ENCODE results near the gene ZNF75A. TPM values are rescaled to one million over a fixed set of nuclear protein-coding genes. Genes with fewer than 3 reads are reported as not detected.

The ZNF75A gene
- polyA plus RNA-seq, 3 donors = 2.3 to 10.2 (median 2.8) TPM

GRCh38 chr16:3363793-3364192 is 58.5 kb downstream of the ZNF75A start:
- Mint-ChIP-seq H3K4me3 (no peak overlapping the region), H3K9me3 (peaks cover 21 to 53% (median 33%) of the 10 kb centered on the region in 7 donors), H3K27ac (no peak overlapping the region), H3K4me1 (peaks cover 12% of the 10 kb centered on the region), H3K27me3 (ENCODE audit: low read depth in 3 of 3) (peaks cover 10 to 19% (median 15%) of the 10 kb centered on the region in 3 donors), H3K36me3 (peaks cover 3 to 5% of the 10 kb centered on the region in 2 donors)
- no peaks in the 10 kb centered on the region for H3K36me3 ChIP-seq (replicated peaks in 1 of 2; ENCODE audit: control insufficient read depth in 1 of 2, insufficient read depth in 2 of 2, low read length in 2 of 2)
- H3K4me1 ChIP-seq (ENCODE audit: control insufficient read depth in 1 of 2, insufficient read depth in 2 of 2, low read length in 2 of 2) = peaks cover 10 to 11% of the 10 kb centered on the region in 2 donors
- peaks cover 0 to 6% of the 10 kb centered on the region in 2 donors for H3K27me3 ChIP-seq (ENCODE audit: control insufficient read depth in 2 of 2, insufficient read depth in 2 of 2, low read length in 2 of 2)
- H3K9me3 ChIP-seq (replicated peaks in 1 of 2; ENCODE audit: control insufficient read depth in 1 of 2, insufficient read depth in 1 of 2, low read length in 2 of 2) = peaks cover 41 to 42% of the 10 kb centered on the region in 2 donors
- WGBS (ENCODE audit: insufficient coverage) = 90% methylated on average over 2 of the region's 7 CpGs
- H3K4me2 ChIP-seq (replicated peaks; ENCODE audit: extremely low read depth, low read length, poor library complexity, severe bottlenecking) = no peak overlapping the region
- H3K9ac ChIP-seq (ENCODE audit: insufficient read depth, low read length, poor library complexity, severe bottlenecking) = no peak overlapping the region
- no peak overlapping the region for H3K27ac ChIP-seq (ENCODE audit: low read depth in 1 of 2, low read length in 2 of 2)
- no peak overlapping the region for H3K4me3 ChIP-seq (replicated peaks in 1 of 3; ENCODE audit: low read depth in 2 of 3, low read length in 3 of 3)
- H4K20me1 ChIP-seq (ENCODE audit: insufficient read depth, low read length) = no peaks in the 10 kb centered on the region
- H3K79me2 ChIP-seq (ENCODE audit: insufficient read depth, low read length) = no peaks in the 10 kb centered on the region
- TF ChIP-seq CTCF (IDR thresholded peaks at IDR 0.05) = no peak
- no peak overlapping the region for H2AFZ ChIP-seq (ENCODE audit: insufficient read depth, low read depth, low read length, poor library complexity, severe bottlenecking)
- no peak for DNase-seq
- intact Hi-C loops (cut with micrococcal nuclease) = no loop called here

GRCh38 chr16:3364774-3365427 is 59.6 kb downstream of the ZNF75A start:
- 17% methylated on average over 42 of the region's 42 CpGs for WGBS (ENCODE audit: insufficient coverage)

More at GRCh38 chr16:3364774-3365427, 59.6 kb downstream of the ZNF75A start:
- H3K36me3 Mint-ChIP-seq = peaks cover 3 to 5% of the 10 kb centered on the region in 2 donors
- intact Hi-C loops (cut with micrococcal nuclease) = no loop called here
- DNase-seq = peak; percentile 30 to 70 (median 33)
- peak overlapping the region; percentile 68 to 69 for H3K4me3 Mint-ChIP-seq
- H3K27ac Mint-ChIP-seq = peak overlapping the region in 4 of 7 donors; percentile 36 to 65 (median 53)
- H3K9ac ChIP-seq (ENCODE audit: insufficient read depth, low read length, poor library complexity, severe bottlenecking) = no peak overlapping the region
- TF ChIP-seq CTCF (IDR thresholded peaks at IDR 0.05) = no peak
- H3K4me3 ChIP-seq (replicated peaks in 1 of 3; ENCODE audit: low read depth in 2 of 3, low read length in 3 of 3) = peak overlapping the region in 2 of 3 experiments; percentile 24 to 72
- no peak overlapping the region for H3K27ac ChIP-seq (ENCODE audit: low read depth in 1 of 2, low read length in 2 of 2)
- H3K9me3 Mint-ChIP-seq = peaks cover 15 to 48% (median 32%) of the 10 kb centered on the region in 7 donors
- H3K9me3 ChIP-seq (replicated peaks in 1 of 2; ENCODE audit: control insufficient read depth in 1 of 2, insufficient read depth in 1 of 2, low read length in 2 of 2) = peaks cover 41 to 48% of the 10 kb centered on the region in 2 donors
- H3K4me2 ChIP-seq (replicated peaks; ENCODE audit: extremely low read depth, low read length, poor library complexity, severe bottlenecking) = peak overlapping the region; percentile 63
- no peaks in the 10 kb centered on the region for H3K36me3 ChIP-seq (replicated peaks in 1 of 2; ENCODE audit: control insufficient read depth in 1 of 2, insufficient read depth in 2 of 2, low read length in 2 of 2)
- H3K27me3 ChIP-seq (ENCODE audit: control insufficient read depth in 2 of 2, insufficient read depth in 2 of 2, low read length in 2 of 2) = peaks cover 0 to 6% of the 10 kb centered on the region in 2 donors
- peaks cover 10 to 18% (median 11%) of the 10 kb centered on the region in 3 donors for H3K27me3 Mint-ChIP-seq (ENCODE audit: low read depth in 3 of 3)
- H3K4me1 Mint-ChIP-seq = peaks cover 12% of the 10 kb centered on the region
- H3K4me1 ChIP-seq (ENCODE audit: control insufficient read depth in 1 of 2, insufficient read depth in 2 of 2, low read length in 2 of 2) = peaks cover 10 to 11% of the 10 kb centered on the region in 2 donors
- no peaks in the 10 kb centered on the region for H4K20me1 ChIP-seq (ENCODE audit: insufficient read depth, low read length)
- H3K79me2 ChIP-seq (ENCODE audit: insufficient read depth, low read length) = no peaks in the 10 kb centered on the region
- H2AFZ ChIP-seq (ENCODE audit: insufficient read depth, low read depth, low read length, poor library complexity, severe bottlenecking) = peak overlapping the region; percentile 70

Other genes starting within 250 kb of the ZNF75A start
- gene IL32, start 239.9 kb upstream of the ZNF75A start, polyA plus RNA-seq = 1 to 10 TPM in 2 of 3 donors, under 1 TPM in 1; 0.53 to 8.0 (median 5.6) TPM
- gene ZSCAN10, start 206.2 kb upstream of the ZNF75A start, polyA plus RNA-seq = under 1 TPM in 1 of 3 donors, not detected in 2; 0.29 TPM
- 1 to 10 TPM; 1.0 to 6.7 (median 1.3) TPM for gene ZNF205, start 192.9 kb upstream of the ZNF75A start, polyA plus RNA-seq
- 1 to 10 TPM; 1.5 to 2.6 (median 1.8) TPM for gene ZNF213, start 170.5 kb upstream of the ZNF75A start, polyA plus RNA-seq
- not detected for gene OR1F1, start 117.3 kb upstream of the ZNF75A start, polyA plus RNA-seq
- gene ZNF200, start 70.3 kb upstream of the ZNF75A start, polyA plus RNA-seq = 1 to 10 TPM; 2.0 to 2.8 (median 2.5) TPM
- 10 to 100 TPM; 37.7 to 78.0 (median 73.2) TPM for gene MEFV, start 48.9 kb upstream of the ZNF75A start, polyA plus RNA-seq
- 10 to 100 TPM; 11.5 to 21.5 (median 13.1) TPM for gene ZNF263, start 22.0 kb upstream of the ZNF75A start, polyA plus RNA-seq
- 1 to 10 TPM in 1 of 3 donors, under 1 TPM in 2; 0.32 to 1.4 (median 0.64) TPM for gene TIGD7, start 67 bp upstream of the ZNF75A start, polyA plus RNA-seq
- under 1 TPM in 1 of 3 donors, not detected in 2; 0.12 TPM for gene OR2C1, start 50.4 kb downstream of the ZNF75A start, polyA plus RNA-seq
- gene ZSCAN32, start 95.5 kb downstream of the ZNF75A start, polyA plus RNA-seq = 1 to 10 TPM; 5.7 to 7.7 (median 7.2) TPM
- 1 to 10 TPM; 2.5 to 5.6 (median 4.9) TPM for gene ZNF174, start 95.7 kb downstream of the ZNF75A start, polyA plus RNA-seq
- gene ZNF597, start 138.0 kb downstream of the ZNF75A start, polyA plus RNA-seq = 1 to 10 TPM in 1 of 3 donors, under 1 TPM in 2; 0.80 to 1.0 (median 0.98) TPM
- gene NAA60, start 138.2 kb downstream of the ZNF75A start, polyA plus RNA-seq = 10 to 100 TPM; 19.5 to 48.8 (median 29.7) TPM
- not detected for gene C16orf90, start 190.0 kb downstream of the ZNF75A start, polyA plus RNA-seq
- 1 to 10 TPM; 1.9 to 5.9 (median 5.6) TPM for gene CLUAP1, start 195.5 kb downstream of the ZNF75A start, polyA plus RNA-seq

Measured in CD14-positive monocyte (primary cell).